IPS DF 4.7 (cell line): ENCODE measurements around the gene POLE4.

Source experiments
- DNase-seq: peaks from one replicate; pipeline ENCODE4 v3.0.0-alpha.2; 2013; ENCODE audit warnings: low spot score; ENCODE audit errors: extremely low read depth

The POLE4 gene

GRCh38 chr2:74985978-74986609, 27.7 kb downstream of the POLE4 start:
- DNase-seq: no peak

GRCh38 chr2:74991977-74992376, 33.5 kb downstream of the POLE4 start:
- no peak for DNase-seq

GRCh38 chr2:74999468-74999867, 41.0 kb downstream of the POLE4 start:
- DNase-seq: no peak

- no peak for DNase-seq
Measured at GRCh38 chr2:75002007-75002406, 43.6 kb downstream of the POLE4 start.

GRCh38 chr2:75003276-75003675, 44.8 kb downstream of the POLE4 start:
- no peak for DNase-seq

- DNase-seq: no peak
Measured at GRCh38 chr2:75003773-75004172, 45.3 kb downstream of the POLE4 start.

- no peak for DNase-seq
Measured at GRCh38 chr2:75006041-75006440, 47.6 kb downstream of the POLE4 start.

- DNase-seq: no peak
Measured at GRCh38 chr2:75007061-75007460, 48.6 kb downstream of the POLE4 start.

GRCh38 chr2:75007819-75008218, 49.4 kb downstream of the POLE4 start:
- no peak for DNase-seq

- no peak for DNase-seq
Measured at GRCh38 chr2:75010571-75010970, 52.1 kb downstream of the POLE4 start.

- no peak for DNase-seq
Measured at GRCh38 chr2:75012080-75012479, 53.6 kb downstream of the POLE4 start.

- no peak for DNase-seq
Measured at GRCh38 chr2:75018162-75018561, 59.7 kb downstream of the POLE4 start.
